ENCODE data around the gene CNGB1. TPM values are rescaled to one million over a fixed set of nuclear protein-coding genes. Genes with fewer than 3 reads are reported as not detected.

The CNGB1 gene
- polyA plus RNA-seq, 1 donor (not counting 4 experiments of a cell fraction or from before 2014, with no cell fraction given) = 0.08 TPM

DNA sequence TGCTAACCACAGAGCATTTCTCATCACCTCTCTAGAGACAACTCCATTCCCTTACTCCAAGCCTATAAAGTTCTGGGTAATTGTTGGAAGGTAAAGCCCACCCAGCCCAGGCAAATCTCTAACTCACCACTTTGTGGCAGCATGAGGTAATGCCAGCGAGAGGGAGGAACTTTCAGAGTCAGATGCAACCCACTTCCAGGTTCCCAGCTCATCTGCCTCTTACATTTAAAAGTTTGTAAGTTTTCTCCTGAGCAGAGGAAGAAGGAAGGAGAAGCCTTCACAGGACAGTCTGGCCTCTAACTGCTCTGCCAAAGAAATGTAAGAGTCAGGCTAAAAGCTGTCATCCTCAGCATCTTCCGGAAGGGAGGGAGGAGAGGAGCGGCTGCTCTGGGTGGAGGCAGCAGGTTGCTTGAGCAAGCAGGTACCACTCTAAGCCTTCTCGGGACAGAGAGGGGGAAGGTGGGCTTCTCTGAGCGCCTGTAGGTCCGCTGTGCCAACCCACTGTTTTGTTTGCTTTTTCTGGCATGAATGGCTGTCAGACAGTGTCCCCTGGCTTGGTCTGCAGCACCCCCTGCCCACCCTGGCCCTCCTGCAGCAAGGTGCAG is 28.5 kb upstream of the CNGB1 start:
- Histone ChIP-seq H3K36me3 (ENCODE audit: control insufficient read depth in 2 of 2, extremely low read depth in 1 of 2, insufficient read depth in 2 of 2, low read length in 2 of 2) (peaks cover 17 to 18% of the 10 kb centered on the region in 2 experiments), H2AFZ (ENCODE audit: control insufficient read depth, low read length) (no peak overlapping the region), H3K9me3 (ENCODE audit: control insufficient read depth, low read depth, low read length) (no peaks in the 10 kb centered on the region), H3K4me3 (ENCODE audit: control insufficient read depth in 2 of 3, extremely low read depth in 1 of 3, insufficient read depth in 2 of 3, low read depth in 1 of 3, low read length in 3 of 3) (peak overlapping the region; percentile 56 to 81 (median 68)), H3K27me3 (ENCODE audit: control insufficient read depth, extremely low read depth, insufficient read depth, low read length) (no peaks in the 10 kb centered on the region), H3K4me1 (ENCODE audit: control insufficient read depth, extremely low read depth, insufficient read depth, low read length) (peaks cover 29% of the 10 kb centered on the region), H3K9ac (ENCODE audit: control insufficient read depth, extremely low read depth, insufficient read depth, low read length) (peak overlapping the region; percentile 67), H3K9me1 (ENCODE audit: control insufficient read depth, extremely low read depth, insufficient read depth, low read length) (peaks cover 2% of the 10 kb centered on the region), H3K27ac (ENCODE audit: control insufficient read depth, insufficient read depth, low read length) (no peak overlapping the region), H4K20me1 (ENCODE audit: control insufficient read depth, extremely low read depth, insufficient read depth, low read length) (no peaks in the 10 kb centered on the region), H3K79me2 (ENCODE audit: control insufficient read depth, insufficient read depth, low read length) (peaks cover 17% of the 10 kb centered on the region), H3K4me2 (ENCODE audit: control insufficient read depth, extremely low read depth, insufficient read depth, low read depth, low read length) (peak overlapping the region; percentile 82)
- dilution Hi-C loops (cut with MboI; ENCODE audit: extremely low pct_ligation_motif_present, low sequenced_read_pairs) = no loop called here
- DNase-seq (ENCODE audit: low read depth, low spot score) = no peak
- TF ChIP-seq EZH2 (IDR thresholded peaks at IDR 0.05; ENCODE audit: low read length) (no peak), CTCF (optimal IDR thresholded peaks at IDR 0.05 in 1 of 3, IDR thresholded peaks at IDR 0.05 in 1 of 3, conservative IDR thresholded peaks at IDR 0.05 in 1 of 3; ENCODE audit: extremely low read depth in 1 of 3, insufficient read depth in 2 of 3, low read length in 3 of 3) (peak in 2 of 3 experiments; percentile 5 to 17)
- peak; percentile 76 for FAIRE-seq

DNA sequence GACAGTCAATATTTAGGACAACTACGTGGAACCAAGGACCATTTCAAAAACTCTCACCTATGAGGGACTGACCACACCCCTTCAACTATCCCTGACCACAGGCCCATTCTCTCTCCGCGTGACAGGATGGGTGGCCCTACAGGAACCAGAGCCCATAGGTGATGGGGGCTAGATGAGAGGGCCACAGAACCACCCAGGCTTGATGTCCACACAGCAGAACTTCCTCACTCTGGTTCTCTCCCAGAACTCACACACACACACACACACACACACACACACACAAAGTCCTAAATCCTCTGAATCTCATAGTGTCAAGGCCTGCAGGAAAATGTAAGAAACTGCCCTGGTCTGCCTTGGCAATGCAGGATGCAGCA is 28.1 kb upstream of the CNGB1 start:
- Histone ChIP-seq H3K4me1 (ENCODE audit: control insufficient read depth, extremely low read depth, insufficient read depth, low read length) (peaks cover 29% of the 10 kb centered on the region), H3K27me3 (ENCODE audit: control insufficient read depth, extremely low read depth, insufficient read depth, low read length) (no peaks in the 10 kb centered on the region), H3K4me2 (ENCODE audit: control insufficient read depth, extremely low read depth, insufficient read depth, low read depth, low read length) (peak overlapping the region; percentile 82), H2AFZ (ENCODE audit: control insufficient read depth, low read length) (no peak overlapping the region), H3K9me3 (ENCODE audit: control insufficient read depth, low read depth, low read length) (no peaks in the 10 kb centered on the region), H3K9ac (ENCODE audit: control insufficient read depth, extremely low read depth, insufficient read depth, low read length) (peak overlapping the region; percentile 19), H3K79me2 (ENCODE audit: control insufficient read depth, insufficient read depth, low read length) (peaks cover 17% of the 10 kb centered on the region), H3K27ac (ENCODE audit: control insufficient read depth, insufficient read depth, low read length) (peak overlapping the region; percentile 19), H4K20me1 (ENCODE audit: control insufficient read depth, extremely low read depth, insufficient read depth, low read length) (no peaks in the 10 kb centered on the region), H3K4me3 (ENCODE audit: control insufficient read depth in 2 of 3, extremely low read depth in 1 of 3, insufficient read depth in 2 of 3, low read depth in 1 of 3, low read length in 3 of 3) (peak overlapping the region in 1 of 3 experiments; percentile 56), H3K36me3 (ENCODE audit: control insufficient read depth in 2 of 2, extremely low read depth in 1 of 2, insufficient read depth in 2 of 2, low read length in 2 of 2) (peaks cover 14 to 22% of the 10 kb centered on the region in 2 experiments), H3K9me1 (ENCODE audit: control insufficient read depth, extremely low read depth, insufficient read depth, low read length) (peaks cover 2% of the 10 kb centered on the region)
- DNase-seq (ENCODE audit: low read depth, low spot score) (no peak), FAIRE-seq (no peak)
- TF ChIP-seq CTCF (optimal IDR thresholded peaks at IDR 0.05 in 1 of 3, IDR thresholded peaks at IDR 0.05 in 1 of 3, conservative IDR thresholded peaks at IDR 0.05 in 1 of 3; ENCODE audit: extremely low read depth in 1 of 3, insufficient read depth in 2 of 3, low read length in 3 of 3) = no peak
- TF ChIP-seq EZH2 (IDR thresholded peaks at IDR 0.05; ENCODE audit: low read length) = no peak
- dilution Hi-C loops (cut with MboI; ENCODE audit: extremely low pct_ligation_motif_present, low sequenced_read_pairs) = no loop called here

All from keratinocyte (primary cell).